GM13977 (cell line): Measurements from ENCODE around the gene RPA1.

Experiments used
- DNase-seq: peaks from one replicate; pipeline ENCODE4 v3.0.0; 2012; ENCODE audit warnings: low spot score
- CTCF ChIP-seq: IDR thresholded peaks from 2 replicates; pipeline ENCODE4 v1.5.1; 2012; ENCODE audit warnings: mild to moderate bottlenecking, control low read depth; ENCODE audit not compliant: insufficient read depth; ENCODE audit errors: extremely low read depth, missing control alignments
- in situ Hi-C: fragments of 300-500 bp; cut with MboI; formaldehyde crosslinking; loops from one replicate; pipeline ENCODE4 v1.12.0; 2022; ENCODE audit warnings: low sequenced_read_pairs, low pct_unique_long_range_greater_than_20kb, mixed read lengths, inconsistent platforms; ENCODE audit not compliant: unreplicated experiment

RPA1 gene

DNA sequence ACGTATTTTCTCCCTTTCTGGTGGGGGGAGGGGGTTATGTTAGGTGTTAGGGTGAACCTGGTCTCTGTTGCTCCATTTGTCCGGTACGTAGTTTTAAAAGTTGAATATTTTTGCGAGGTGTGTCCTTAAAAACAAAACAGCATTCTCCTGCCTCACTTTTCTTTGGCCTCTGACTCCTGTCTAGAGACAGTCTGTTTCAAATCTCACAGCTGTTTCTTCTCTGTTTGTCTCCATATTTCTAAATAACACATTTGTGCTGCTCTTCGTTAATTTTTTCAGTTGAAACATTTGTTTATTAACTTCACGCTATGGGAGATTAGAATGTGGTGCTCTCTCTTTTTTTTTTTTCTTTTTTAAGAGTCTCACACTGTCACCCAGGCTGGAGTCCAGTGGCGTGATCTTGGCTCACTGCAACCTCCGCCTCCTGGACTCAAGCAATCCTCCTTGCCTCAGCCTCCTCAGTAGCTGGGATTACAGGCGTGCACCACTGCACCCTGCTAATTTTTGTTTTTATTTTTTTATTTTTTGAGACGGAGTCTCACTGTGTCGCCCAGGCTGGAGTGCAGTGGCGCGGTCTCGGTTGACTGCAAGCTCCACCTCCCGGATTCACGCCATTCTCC, 31.7 kb downstream of the RPA1 start:
- in situ Hi-C loops, result no loop called here

DNA sequence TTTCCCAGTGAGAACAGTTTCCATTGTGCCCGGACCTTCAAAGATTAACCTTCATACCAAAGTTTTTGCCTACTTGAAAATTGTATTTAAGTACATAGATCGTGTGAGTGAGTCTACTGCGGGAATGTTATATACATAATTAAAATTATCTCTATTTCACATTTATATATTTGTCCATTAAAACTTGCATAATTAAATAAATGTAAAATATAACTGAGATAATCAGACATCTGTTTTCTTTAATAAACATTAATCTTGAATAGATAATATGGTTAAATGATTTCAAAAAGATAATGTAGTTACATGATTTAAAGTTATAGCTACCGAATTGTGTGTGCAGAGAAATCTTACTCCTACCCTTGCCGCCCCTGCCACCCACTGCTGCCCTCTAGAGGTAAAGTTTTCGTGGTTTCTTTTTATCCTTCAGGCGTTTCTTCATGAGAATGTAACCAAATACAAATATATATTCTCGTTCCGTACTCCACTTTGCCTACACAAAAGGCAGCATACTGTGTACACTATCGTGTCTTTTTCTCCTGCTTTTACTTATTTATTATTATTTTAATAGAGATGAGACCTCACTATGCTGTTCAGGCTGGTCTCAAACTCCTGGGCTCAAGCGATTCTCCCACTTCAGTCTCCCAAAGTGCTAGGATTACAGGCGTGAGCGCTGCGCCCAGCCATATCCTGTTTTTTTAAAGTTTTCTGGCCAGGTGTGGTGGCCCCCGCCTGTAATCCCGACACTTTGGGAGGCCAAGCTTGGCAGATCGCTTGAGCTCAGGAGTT, 35.6 kb downstream of the RPA1 start:
- peak; percentile 59 for TF ChIP-seq CTCF
- in situ Hi-C loops, result no loop called here
- peak; percentile 56 for DNase-seq

More for the DNA sequence above, 31.7 kb downstream of the RPA1 start:
- no peak for DNase-seq
- no peak for TF ChIP-seq CTCF

DNA sequence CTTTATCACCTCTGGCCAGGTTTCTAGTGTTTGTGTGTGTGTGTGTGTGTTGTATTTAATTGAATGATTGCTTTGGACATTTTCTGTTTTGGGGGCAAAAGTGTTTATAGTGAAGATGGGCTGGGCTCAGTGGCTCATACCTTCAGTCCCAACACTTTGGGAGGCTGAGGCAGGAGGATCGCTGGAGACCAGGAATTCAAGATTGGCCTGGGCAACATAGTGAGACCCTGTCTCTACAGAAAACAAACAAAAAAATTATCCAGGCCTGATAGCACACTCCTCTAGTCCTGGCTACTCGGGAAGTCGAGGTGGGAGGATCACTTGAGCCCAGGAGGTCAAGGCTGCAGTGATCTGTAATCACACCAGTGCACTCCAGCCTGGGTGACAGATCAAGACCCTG, 37.5 kb downstream of the RPA1 start:
- no peak for DNase-seq
- in situ Hi-C loops, result no loop called here
- TF ChIP-seq CTCF, result no peak

GRCh38 chr17:1868090-1868489, 38.3 kb downstream of the RPA1 start:
- in situ Hi-C loops, result no loop called here
- no peak for DNase-seq
- TF ChIP-seq CTCF, result no peak

GRCh38 chr17:1870592-1870991, 40.8 kb downstream of the RPA1 start:
- TF ChIP-seq CTCF, result no peak

GRCh38 chr17:1871756-1872155, 42.0 kb downstream of the RPA1 start:
- TF ChIP-seq CTCF, result no peak
- in situ Hi-C loops, result no loop called here
- DNase-seq, result no peak

More at GRCh38 chr17:1870592-1870991, 40.8 kb downstream of the RPA1 start:
- in situ Hi-C loops, result no loop called here
- DNase-seq, result peak; percentile 50
